HCT116 (cell line): ENCODE data around the gene ENOX1. TPM values are rescaled to one million over a fixed set of nuclear protein-coding genes. Genes with fewer than 3 reads are reported as not detected.

Source experiments
- ATAC-seq: fragments of 200-7000 bp; cut with Tn5 transposase; 2 replicates; pipeline ENCODE4 v1.9.1; 2020; ENCODE audit warnings: mild to moderate bottlenecking, moderate library complexity
- BruUV-seq: library from RNA; stranded (reverse); fragments of 400-500 nt; replicated peaks from 2 replicates; lab custom pipeline; 2021; lab: Mats Ljungman, UMichigan
- CTCF ChIA-PET: fragments of 300-600 bp; sonication (Branson Sonifier 250); formaldehyde crosslinking; loops from one replicate; lab custom pipeline; 2021; ENCODE audit warnings: antibody characterized with exemption; lab: Charles Lee
- POLR2A ChIA-PET: fragments of 300-600, 350-600 bp; sonication (Branson Sonifier 250); formaldehyde crosslinking; loops from one replicate; lab custom pipeline; 2021; ENCODE audit warnings: antibody characterized with exemption; lab: Charles Lee
- RAD21 ChIA-PET, 2 experiments: fragments of 300-600 bp; sonication (Branson Sonifier 250); formaldehyde crosslinking; loops; one replicate each; lab custom pipeline; 2023; ENCODE audit warnings: low total read pairs in 2 of 2; ENCODE audit not compliant: uncharacterized antibody in 2 of 2, unreplicated experiment in 2 of 2, low non-redundant PET in 1 of 2; lab: Charles Lee
- DNase-seq: peaks from one replicate; pipeline ENCODE4 v3.0.0-alpha.2; 2010; ENCODE audit warnings: low read depth, low spot score
- H2AFZ ChIP-seq: fragments of 200-600 bp; shearing (Covaris generic), sonication (generic); 2 replicates; pipeline ENCODE4 v1.6.1; 2017; ENCODE audit warnings: low read depth, mixed run types, mixed read lengths, antibody characterized with exemption, low read length; ENCODE audit not compliant: poor library complexity, severe bottlenecking
- H3K27ac ChIP-seq: 2 replicates; pipeline ENCODE4 v1.5.1; 2012; ENCODE audit warnings: low read depth, low read length
- H3K27me3 ChIP-seq: fragments of 200-600 bp; sonication (generic); 2 replicates; pipeline ENCODE4 v1.6.1; 2016; ENCODE audit warnings: mixed run types, low read length, mixed read lengths; ENCODE audit not compliant: insufficient read depth
- H3K36me3 ChIP-seq, 2 experiments: fragments of 200-500 bp in 1 of 2; fragments of 200-600 bp in 1 of 2; sonication (Bioruptor generic) in 1 of 2; sonication (generic) in 1 of 2; 2 replicates each; pipeline versions ENCODE4 v1.5.1 to v1.6.1; 2014 to 2016; ENCODE audit warnings: low read length in 2 of 2, inconsistent platforms in 1 of 2, mixed read lengths in 1 of 2, mixed run types in 1 of 2; ENCODE audit not compliant: insufficient read depth in 2 of 2, control insufficient read depth in 1 of 2
- H3K4me1 ChIP-seq, 2 experiments: fragments of 200-600 bp in 1 of 2; sonication (generic) in 1 of 2; 2 replicates each; pipeline versions ENCODE4 v1.5.1 to v1.6.1; 2012 to 2017; ENCODE audit warnings: low read length in 2 of 2, inconsistent platforms in 1 of 2, mild to moderate bottlenecking in 1 of 2, mixed read lengths in 1 of 2, mixed run types in 1 of 2, moderate library complexity in 1 of 2; ENCODE audit not compliant: insufficient read depth in 2 of 2, control insufficient read depth in 1 of 2
- H3K4me2 ChIP-seq: fragments of 200-600 bp; sonication (generic); 2 replicates; pipeline ENCODE4 v1.6.1; 2017; ENCODE audit warnings: mixed run types, low read length, mixed read lengths
- H3K4me3 ChIP-seq, 2 experiments: fragments of 200-600 bp in 1 of 2; sonication (generic) in 1 of 2; replicated peaks in 1 of 2; 2 replicates each; pipeline ENCODE4 v1.5.1; 2011 to 2016; ENCODE audit warnings: low read length in 2 of 2, control low read depth in 1 of 2, low read depth in 1 of 2, mild to moderate bottlenecking in 1 of 2, mixed read lengths in 1 of 2, mixed run types in 1 of 2
- H3K79me2 ChIP-seq: fragments of 200-600 bp; sonication (generic); 2 replicates; pipeline ENCODE4 v1.6.1; 2017; ENCODE audit warnings: mild to moderate bottlenecking, mixed run types, low read length, moderate library complexity, mixed read lengths; ENCODE audit not compliant: insufficient read depth
- H3K9ac ChIP-seq: fragments of 200-600 bp; sonication (generic); 2 replicates; pipeline ENCODE4 v1.6.1; 2016; ENCODE audit warnings: low read length, mixed read lengths
- H3K9me2 ChIP-seq: fragments of 200-600 bp; sonication (generic), shearing (Covaris generic); 2 replicates; pipeline ENCODE4 v1.6.1; 2017; ENCODE audit warnings: mixed run types, mild to moderate bottlenecking, moderate library complexity; ENCODE audit not compliant: insufficient read depth
- H3K9me3 ChIP-seq, 2 experiments: fragments of 200-500 bp in 1 of 2; fragments of 200-600 bp in 1 of 2; sonication (Bioruptor generic) in 1 of 2; sonication (generic) in 1 of 2; 2 replicates each; pipeline ENCODE4 v1.6.1; 2014 to 2017; ENCODE audit warnings: low read length in 2 of 2, mixed read lengths in 2 of 2, inconsistent platforms in 1 of 2, low read depth in 1 of 2, mild to moderate bottlenecking in 1 of 2, mixed run types in 1 of 2, moderate library complexity in 1 of 2; ENCODE audit not compliant: control insufficient read depth in 1 of 2, insufficient read depth in 1 of 2
- H4K20me1 ChIP-seq: fragments of 200-600 bp; sonication (generic), shearing (Covaris generic); 2 replicates; pipeline ENCODE4 v1.6.1; 2017; ENCODE audit warnings: mixed run types, mild to moderate bottlenecking, moderate library complexity; ENCODE audit not compliant: insufficient read depth
- POLR2A ChIP-seq: IDR thresholded peaks from 2 replicates; pipeline ENCODE4 v1.7.0; 2011; ENCODE audit warnings: borderline replicate concordance; ENCODE audit not compliant: insufficient read depth, insufficient read length; ENCODE audit errors: extremely low read depth
- SIN3A ChIP-seq: IDR thresholded peaks from 2 replicates; pipeline ENCODE4 v1.6.1; 2012; ENCODE audit warnings: low read depth
- SP1 ChIP-seq: IDR thresholded peaks from 2 replicates; pipeline ENCODE4 v1.6.1; 2012; ENCODE audit warnings: low read depth
- YY1 ChIP-seq: IDR thresholded peaks from 2 replicates; pipeline ENCODE4 v1.6.1; 2011; ENCODE audit warnings: low read length, low read depth, moderate library complexity, mild to moderate bottlenecking; ENCODE audit not compliant: insufficient replicate concordance; ENCODE audit errors: extremely low read depth
- intact Hi-C: fragments of 100-400 bp; cut with micrococcal nuclease; formaldehyde crosslinking; loops from 2 replicates; pipeline ENCODE4 v1.10.0; 2022
- total RNA-seq: library from RNA; stranded (reverse); gene quantifications from one replicate; pipeline ENCODE4 v1.2.1, GENCODE V29; 2021; ENCODE audit not compliant: unreplicated experiment

Gene ENOX1
- total RNA-seq, 1 experiment from 2014 or later: 4.5 TPM

DNA sequence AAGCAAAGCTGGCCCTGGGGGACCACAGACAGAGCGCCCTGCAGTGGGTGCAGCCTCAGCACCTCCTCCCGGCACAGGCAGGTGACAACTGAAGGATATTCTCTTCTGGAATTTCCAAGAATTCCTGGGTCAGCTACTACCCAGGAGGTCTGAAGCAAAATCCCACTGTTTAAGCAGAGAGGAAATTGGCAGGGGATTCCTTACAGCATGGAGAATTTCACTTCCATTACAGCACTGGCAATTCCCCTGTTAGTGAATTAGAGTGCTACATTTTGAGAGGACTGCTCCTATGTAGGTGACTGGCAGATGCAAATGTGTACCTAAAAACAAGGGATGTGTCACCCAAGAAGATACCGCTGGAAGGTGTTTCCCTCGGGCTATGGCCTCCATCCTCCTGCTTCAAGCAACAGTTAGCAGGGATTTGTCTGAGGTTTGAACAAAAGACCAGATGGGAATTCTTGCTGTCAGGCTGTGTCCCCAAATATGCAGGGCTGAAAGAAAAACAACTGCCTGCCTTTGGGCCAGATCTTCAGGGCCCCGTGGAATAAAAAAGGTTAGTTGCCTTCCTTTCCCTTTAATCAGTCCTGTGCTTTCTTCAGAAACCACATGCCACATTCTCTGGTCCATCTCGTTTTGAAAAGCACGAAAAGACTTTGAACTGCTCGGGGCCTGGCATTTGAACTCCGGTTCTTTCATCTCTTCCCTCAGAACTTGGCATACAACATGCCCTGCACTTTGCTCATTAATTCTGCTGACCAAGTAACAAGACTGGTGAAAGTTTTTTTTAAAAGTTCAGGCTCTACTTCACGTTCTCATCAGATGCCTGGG is 466.9 kb downstream of the ENOX1 start:
- Histone ChIP-seq H3K4me2 (no peak overlapping the region), H3K79me2 (no peaks in the 10 kb centered on the region), H2AFZ (no peak overlapping the region), H3K27me3 (no peaks in the 10 kb centered on the region), H3K9me2 (no peaks in the 10 kb centered on the region), H3K36me3 (no peaks in the 10 kb centered on the region), H3K27ac (no peak overlapping the region), H4K20me1 (no peaks in the 10 kb centered on the region), H3K9me3 (no peaks in the 10 kb centered on the region), H3K4me1 (no peaks in the 10 kb centered on the region), H3K4me3 (no peak overlapping the region), H3K9ac (no peak overlapping the region)
- POLR2A ChIA-PET: no interaction called here
- TF ChIP-seq POLR2A (no peak), SP1 (no peak), YY1 (no peak)
- RAD21 ChIA-PET: no interaction called here
- ATAC-seq (no peak), DNase-seq (no peak)
- CTCF ChIA-PET: no interaction called here
- intact Hi-C loops: no loop called here
- no TSS peak for BruUV-seq

DNA sequence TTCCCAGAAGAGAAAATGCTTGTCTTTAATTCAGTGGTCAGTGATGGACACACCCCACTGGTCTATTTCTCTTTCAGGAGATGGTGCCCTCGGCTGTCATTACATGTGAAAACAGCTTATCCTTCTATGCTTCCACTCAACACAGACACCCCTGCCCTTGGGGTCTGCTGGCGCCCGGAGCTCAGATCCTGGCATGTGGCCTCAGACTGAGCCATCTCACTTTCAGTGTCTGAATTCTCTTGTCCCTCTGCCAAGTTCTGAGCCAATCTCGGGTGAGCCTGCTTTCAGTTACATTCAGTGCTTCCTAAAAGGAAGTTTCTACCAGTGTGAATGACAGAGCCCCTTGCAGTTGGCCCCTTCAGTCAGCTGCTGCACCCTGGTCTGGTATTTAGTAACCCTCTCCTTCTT is 469.8 kb downstream of the ENOX1 start:
- Histone ChIP-seq H3K9me2 (no peaks in the 10 kb centered on the region), H3K27me3 (no peaks in the 10 kb centered on the region), H2AFZ (no peak overlapping the region), H3K4me2 (no peak overlapping the region), H3K4me3 (no peak overlapping the region), H3K36me3 (no peaks in the 10 kb centered on the region), H3K9me3 (no peaks in the 10 kb centered on the region), H3K9ac (no peak overlapping the region), H4K20me1 (no peaks in the 10 kb centered on the region), H3K27ac (no peak overlapping the region), H3K4me1 (no peaks in the 10 kb centered on the region), H3K79me2 (no peaks in the 10 kb centered on the region)
- no TSS peak for BruUV-seq
- POLR2A ChIA-PET: no interaction called here
- CTCF ChIA-PET: no interaction called here
- intact Hi-C loops: no loop called here
- DNase-seq (no peak), ATAC-seq (no peak)
- no peak for TF ChIP-seq YY1
- TF ChIP-seq SIN3A: no peak
- RAD21 ChIA-PET: no interaction called here
